ENCODE measurements around the gene IGFN1.

DNA sequence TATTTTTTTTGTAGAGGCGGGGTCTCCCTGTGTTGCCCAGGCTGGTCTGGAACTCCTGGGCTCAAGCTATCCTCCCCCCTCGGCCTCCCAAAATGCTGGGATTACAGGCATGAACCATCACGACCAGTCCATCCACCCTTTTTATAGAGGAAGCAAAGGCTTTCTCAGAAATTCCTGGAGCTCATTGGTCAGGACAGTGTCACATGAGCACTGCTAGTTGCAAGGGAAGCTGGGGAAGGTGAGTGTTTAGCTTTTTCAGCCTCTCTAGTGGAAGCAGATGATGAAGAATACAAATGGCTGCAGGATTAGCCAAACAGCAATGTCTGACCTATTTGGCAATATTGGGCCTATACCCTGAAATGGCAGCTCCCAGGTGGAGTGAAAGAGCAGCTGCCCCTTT is 8.0 kb downstream of the IGFN1 start:
- TF ChIP-seq MEF2B (IDR thresholded peaks at IDR 0.05; ENCODE audit: partially characterized antibody, poor library complexity, severe bottlenecking) (no peak), EZH2 (IDR thresholded peaks at IDR 0.05; ENCODE audit: borderline replicate concordance, control insufficient read depth, low read depth, low read length) (no peak), POLR2AphosphoS5 (IDR thresholded peaks at IDR 0.05; ENCODE audit: low read length) (no peak), HDAC6 (IDR thresholded peaks at IDR 0.05; ENCODE audit: unreplicated experiment) (no peak), SMC3 (IDR thresholded peaks at IDR 0.05; ENCODE audit: borderline replicate concordance, low read length) (no peak), CBFB (IDR thresholded peaks at IDR 0.05; ENCODE audit: low read depth) (no peak)
- TF ChIP-seq, protein P1, sequence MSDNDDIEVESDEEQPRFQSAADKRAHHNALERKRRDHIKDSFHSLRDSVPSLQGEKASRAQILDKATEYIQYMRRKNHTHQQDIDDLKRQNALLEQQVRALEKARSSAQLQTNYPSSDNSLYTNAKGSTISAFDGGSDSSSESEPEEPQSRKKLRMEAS (IDR thresholded peaks at IDR 0.05; ENCODE audit: low read depth, low read length), result no peak
- TF ChIP-seq, protein P2, sequence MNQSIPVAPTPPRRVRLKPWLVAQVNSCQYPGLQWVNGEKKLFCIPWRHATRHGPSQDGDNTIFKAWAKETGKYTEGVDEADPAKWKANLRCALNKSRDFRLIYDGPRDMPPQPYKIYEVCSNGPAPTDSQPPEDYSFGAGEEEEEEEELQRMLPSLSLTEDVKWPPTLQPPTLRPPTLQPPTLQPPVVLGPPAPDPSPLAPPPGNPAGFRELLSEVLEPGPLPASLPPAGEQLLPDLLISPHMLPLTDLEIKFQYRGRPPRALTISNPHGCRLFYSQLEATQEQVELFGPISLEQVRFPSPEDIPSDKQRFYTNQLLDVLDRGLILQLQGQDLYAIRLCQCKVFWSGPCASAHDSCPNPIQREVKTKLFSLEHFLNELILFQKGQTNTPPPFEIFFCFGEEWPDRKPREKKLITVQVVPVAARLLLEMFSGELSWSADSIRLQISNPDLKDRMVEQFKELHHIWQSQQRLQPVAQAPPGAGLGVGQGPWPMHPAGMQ (IDR thresholded peaks at IDR 0.05; ENCODE audit: borderline replicate concordance), result no peak
- TF ChIP-seq, protein P3, sequence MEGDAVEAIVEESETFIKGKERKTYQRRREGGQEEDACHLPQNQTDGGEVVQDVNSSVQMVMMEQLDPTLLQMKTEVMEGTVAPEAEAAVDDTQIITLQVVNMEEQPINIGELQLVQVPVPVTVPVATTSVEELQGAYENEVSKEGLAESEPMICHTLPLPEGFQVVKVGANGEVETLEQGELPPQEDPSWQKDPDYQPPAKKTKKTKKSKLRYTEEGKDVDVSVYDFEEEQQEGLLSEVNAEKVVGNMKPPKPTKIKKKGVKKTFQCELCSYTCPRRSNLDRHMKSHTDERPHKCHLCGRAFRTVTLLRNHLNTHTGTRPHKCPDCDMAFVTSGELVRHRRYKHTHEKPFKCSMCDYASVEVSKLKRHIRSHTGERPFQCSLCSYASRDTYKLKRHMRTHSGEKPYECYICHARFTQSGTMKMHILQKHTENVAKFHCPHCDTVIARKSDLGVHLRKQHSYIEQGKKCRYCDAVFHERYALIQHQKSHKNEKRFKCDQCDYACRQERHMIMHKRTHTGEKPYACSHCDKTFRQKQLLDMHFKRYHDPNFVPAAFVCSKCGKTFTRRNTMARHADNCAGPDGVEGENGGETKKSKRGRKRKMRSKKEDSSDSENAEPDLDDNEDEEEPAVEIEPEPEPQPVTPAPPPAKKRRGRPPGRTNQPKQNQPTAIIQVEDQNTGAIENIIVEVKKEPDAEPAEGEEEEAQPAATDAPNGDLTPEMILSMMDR (IDR thresholded peaks at IDR 0.05 in 2 of 3, conservative IDR thresholded peaks at IDR 0.05 in 1 of 3; ENCODE audit: control insufficient read depth in 2 of 3, extremely low read depth in 1 of 3, insufficient read depth in 1 of 3, low read depth in 3 of 3, low read length in 3 of 3), result no peak
- TF ChIP-seq, protein P4, sequence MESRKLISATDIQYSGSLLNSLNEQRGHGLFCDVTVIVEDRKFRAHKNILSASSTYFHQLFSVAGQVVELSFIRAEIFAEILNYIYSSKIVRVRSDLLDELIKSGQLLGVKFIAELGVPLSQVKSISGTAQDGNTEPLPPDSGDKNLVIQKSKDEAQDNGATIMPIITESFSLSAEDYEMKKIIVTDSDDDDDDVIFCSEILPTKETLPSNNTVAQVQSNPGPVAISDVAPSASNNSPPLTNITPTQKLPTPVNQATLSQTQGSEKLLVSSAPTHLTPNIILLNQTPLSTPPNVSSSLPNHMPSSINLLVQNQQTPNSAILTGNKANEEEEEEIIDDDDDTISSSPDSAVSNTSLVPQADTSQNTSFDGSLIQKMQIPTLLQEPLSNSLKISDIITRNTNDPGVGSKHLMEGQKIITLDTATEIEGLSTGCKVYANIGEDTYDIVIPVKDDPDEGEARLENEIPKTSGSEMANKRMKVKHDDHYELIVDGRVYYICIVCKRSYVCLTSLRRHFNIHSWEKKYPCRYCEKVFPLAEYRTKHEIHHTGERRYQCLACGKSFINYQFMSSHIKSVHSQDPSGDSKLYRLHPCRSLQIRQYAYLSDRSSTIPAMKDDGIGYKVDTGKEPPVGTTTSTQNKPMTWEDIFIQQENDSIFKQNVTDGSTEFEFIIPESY (IDR thresholded peaks at IDR 0.05), result no peak

All from GM12878 (cell line).